Measurements from ENCODE around the gene NKTR.

- TF ChIP-seq CTCF (conservative IDR thresholded peaks at IDR 0.05; ENCODE audit: low read depth in 2 of 2) (no peak), ZNF462 (CRISPR knock-in tag; IDR thresholded peaks at IDR 0.05) (no peak), POLR2AphosphoS5 (IDR thresholded peaks at IDR 0.05; ENCODE audit: low read depth) (no peak), EZH2phosphoT487 (IDR thresholded peaks at IDR 0.05; ENCODE audit: unreplicated experiment) (no peak), EZH2 (IDR thresholded peaks at IDR 0.05; ENCODE audit: low read depth, unreplicated experiment) (no peak), CREB1 (CRISPR knock-in tag; IDR thresholded peaks at IDR 0.05; ENCODE audit: low read depth) (no peak), STAT1 (IDR thresholded peaks at IDR 0.05; ENCODE audit: unreplicated experiment) (no peak), JUNB (IDR thresholded peaks at IDR 0.05; ENCODE audit: unreplicated experiment) (no peak)
These were observed 66.1 kb downstream of the NKTR start for GRCh38 chr3:42666577-42666998.

Measured in GM23338 (cell line).